ENCODE results near the gene NTRK1. TPM values are rescaled to one million over a fixed set of nuclear protein-coding genes. Genes with fewer than 3 reads are reported as not detected.

Gene NTRK1
- total RNA-seq, 3 donors from 2014 or later = 0.16 to 4.9 (median 0.73) TPM

DNA sequence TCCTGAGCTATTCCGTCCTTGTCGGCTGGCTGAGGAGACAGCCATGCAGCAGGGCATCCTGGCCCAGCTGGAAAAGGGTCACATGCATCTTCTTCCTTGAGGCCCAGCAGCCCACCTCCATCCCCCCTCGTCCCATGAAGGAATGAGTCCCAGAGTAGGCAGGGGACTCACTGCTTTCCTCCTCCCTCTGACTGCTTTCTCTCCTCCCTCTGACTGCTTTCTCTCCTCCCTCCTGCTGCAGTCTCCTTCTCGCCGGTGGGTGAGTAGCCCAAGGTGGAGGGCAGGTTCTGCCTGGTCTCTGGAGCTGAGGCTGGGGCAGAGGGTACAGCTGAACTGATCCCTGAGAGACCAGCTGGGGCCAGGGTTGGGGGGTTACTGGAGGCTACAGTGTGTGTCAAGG is 13.5 kb downstream of the NTRK1 start:
- Histone ChIP-seq H3K27ac (no peak overlapping the region), H3K4me1 (no peaks in the 10 kb centered on the region), H3K27me3 (no peaks in the 10 kb centered on the region), H3K36me3 (no peaks in the 10 kb centered on the region), H3K9me3 (no peaks in the 10 kb centered on the region), H3K4me3 (no peak overlapping the region)
- DNase-seq (ENCODE audit: low spot score in 2 of 2) = no peak
- TF ChIP-seq, protein P1, sequence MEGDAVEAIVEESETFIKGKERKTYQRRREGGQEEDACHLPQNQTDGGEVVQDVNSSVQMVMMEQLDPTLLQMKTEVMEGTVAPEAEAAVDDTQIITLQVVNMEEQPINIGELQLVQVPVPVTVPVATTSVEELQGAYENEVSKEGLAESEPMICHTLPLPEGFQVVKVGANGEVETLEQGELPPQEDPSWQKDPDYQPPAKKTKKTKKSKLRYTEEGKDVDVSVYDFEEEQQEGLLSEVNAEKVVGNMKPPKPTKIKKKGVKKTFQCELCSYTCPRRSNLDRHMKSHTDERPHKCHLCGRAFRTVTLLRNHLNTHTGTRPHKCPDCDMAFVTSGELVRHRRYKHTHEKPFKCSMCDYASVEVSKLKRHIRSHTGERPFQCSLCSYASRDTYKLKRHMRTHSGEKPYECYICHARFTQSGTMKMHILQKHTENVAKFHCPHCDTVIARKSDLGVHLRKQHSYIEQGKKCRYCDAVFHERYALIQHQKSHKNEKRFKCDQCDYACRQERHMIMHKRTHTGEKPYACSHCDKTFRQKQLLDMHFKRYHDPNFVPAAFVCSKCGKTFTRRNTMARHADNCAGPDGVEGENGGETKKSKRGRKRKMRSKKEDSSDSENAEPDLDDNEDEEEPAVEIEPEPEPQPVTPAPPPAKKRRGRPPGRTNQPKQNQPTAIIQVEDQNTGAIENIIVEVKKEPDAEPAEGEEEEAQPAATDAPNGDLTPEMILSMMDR (IDR thresholded peaks at IDR 0.05) = no peak
- no peak for TF ChIP-seq POLR2A (IDR thresholded peaks at IDR 0.05)
- TF ChIP-seq POLR2AphosphoS5 (IDR thresholded peaks at IDR 0.05) = no peak
- intact Hi-C loops (cut with DNase I; ENCODE audit: low total_unique reads) = no loop called here

DNA sequence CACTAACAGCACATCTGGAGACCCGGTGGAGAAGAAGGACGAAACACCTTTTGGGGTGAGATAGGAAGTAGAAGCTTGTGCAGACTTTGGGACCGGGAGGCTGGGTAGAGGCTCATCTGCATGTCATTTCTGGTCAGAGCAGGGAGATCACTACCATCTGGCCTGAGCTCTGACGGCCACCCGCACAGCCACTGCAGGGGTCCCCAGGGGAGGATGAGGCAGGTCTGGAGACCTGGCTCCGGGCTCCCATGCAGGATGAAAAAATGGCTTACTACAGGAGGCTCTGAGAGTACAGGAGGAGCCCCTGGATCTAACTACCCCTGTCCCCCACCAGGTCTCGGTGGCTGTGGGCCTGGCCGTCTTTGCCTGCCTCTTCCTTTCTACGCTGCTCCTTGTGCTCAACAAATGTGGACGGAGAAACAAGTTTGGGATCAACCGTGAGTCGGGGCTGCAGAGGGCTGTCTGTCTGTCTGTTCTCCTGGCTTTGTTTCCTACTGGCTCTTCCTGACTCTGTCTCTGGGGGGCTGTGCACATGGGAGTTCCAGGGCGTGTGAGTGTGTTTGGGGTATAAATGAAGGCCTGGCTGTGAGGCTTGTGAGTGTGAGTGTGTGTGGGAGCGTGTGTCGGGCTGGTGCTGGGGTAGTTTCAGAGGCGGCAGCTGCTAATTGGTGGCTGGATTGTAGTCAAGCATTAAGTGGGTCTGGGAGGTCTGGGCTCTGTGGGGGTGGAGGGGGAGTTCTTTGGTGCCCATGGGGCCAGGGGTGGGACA is 14.1 kb downstream of the NTRK1 start:
- intact Hi-C loops (cut with DNase I; ENCODE audit: low total_unique reads) = no loop called here

DNA sequence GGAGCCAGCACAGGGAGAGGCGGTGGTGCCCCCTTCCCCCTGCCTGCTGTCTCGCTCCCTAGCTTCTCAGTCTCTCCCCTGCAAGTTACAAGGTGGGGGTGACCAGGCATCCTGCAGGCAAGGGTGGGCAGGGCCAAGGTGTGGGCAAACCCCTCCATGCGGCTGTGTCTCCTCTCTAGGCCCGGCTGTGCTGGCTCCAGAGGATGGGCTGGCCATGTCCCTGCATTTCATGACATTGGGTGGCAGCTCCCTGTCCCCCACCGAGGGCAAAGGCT is 14.6 kb downstream of the NTRK1 start:
- DNase-seq (ENCODE audit: low spot score in 2 of 2) = no peak
- H3K4me3 ChIP-seq = no peak overlapping the region
- H3K27me3 ChIP-seq = no peaks in the 10 kb centered on the region
- H3K27ac ChIP-seq = no peak overlapping the region
- intact Hi-C loops (cut with DNase I; ENCODE audit: low total_unique reads) = no loop called here
- H3K4me1 ChIP-seq = no peaks in the 10 kb centered on the region
- no peaks in the 10 kb centered on the region for H3K9me3 ChIP-seq
- TF ChIP-seq POLR2AphosphoS5 (IDR thresholded peaks at IDR 0.05) (no peak), POLR2A (IDR thresholded peaks at IDR 0.05) (no peak)
- TF ChIP-seq, protein P1 (IDR thresholded peaks at IDR 0.05) = no peak
- H3K36me3 ChIP-seq = no peaks in the 10 kb centered on the region

More for the DNA sequence above, 14.1 kb downstream of the NTRK1 start:
- DNase-seq (ENCODE audit: low spot score in 2 of 2) = no peak
- Histone ChIP-seq H3K9me3 (no peaks in the 10 kb centered on the region), H3K4me3 (no peak overlapping the region), H3K27me3 (no peaks in the 10 kb centered on the region), H3K27ac (no peak overlapping the region), H3K36me3 (no peaks in the 10 kb centered on the region), H3K4me1 (no peaks in the 10 kb centered on the region)
- TF ChIP-seq, protein P1 (IDR thresholded peaks at IDR 0.05) = no peak
- TF ChIP-seq POLR2A (IDR thresholded peaks at IDR 0.05) = no peak
- no peak for TF ChIP-seq POLR2AphosphoS5 (IDR thresholded peaks at IDR 0.05)

DNA sequence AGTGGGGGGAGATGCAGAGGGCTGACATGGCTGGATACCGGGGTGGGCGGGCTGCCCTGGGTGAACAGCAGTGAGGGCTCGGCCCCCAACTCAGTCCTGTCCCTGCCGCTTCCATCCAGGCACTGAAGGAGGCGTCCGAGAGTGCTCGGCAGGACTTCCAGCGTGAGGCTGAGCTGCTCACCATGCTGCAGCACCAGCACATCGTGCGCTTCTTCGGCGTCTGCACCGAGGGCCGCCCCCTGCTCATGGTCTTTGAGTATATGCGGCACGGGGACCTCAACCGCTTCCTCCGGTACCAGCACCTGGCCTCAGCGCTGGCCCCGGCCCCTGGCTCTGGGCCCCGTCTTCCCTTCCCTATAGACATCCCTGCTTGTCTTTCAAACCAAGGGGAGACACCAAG is 15.6 kb downstream of the NTRK1 start:
- TF ChIP-seq POLR2AphosphoS5 (IDR thresholded peaks at IDR 0.05) (no peak), POLR2A (IDR thresholded peaks at IDR 0.05) (no peak)
- TF ChIP-seq, protein P1 (IDR thresholded peaks at IDR 0.05) = no peak
- H3K9me3 ChIP-seq = no peaks in the 10 kb centered on the region
- no peak for DNase-seq (ENCODE audit: low spot score in 2 of 2)
- intact Hi-C loops (cut with DNase I; ENCODE audit: low total_unique reads) = no loop called here
- H3K27me3 ChIP-seq = no peaks in the 10 kb centered on the region
- H3K4me3 ChIP-seq = no peak overlapping the region
- H3K27ac ChIP-seq = no peak overlapping the region
- H3K36me3 ChIP-seq = no peaks in the 10 kb centered on the region
- H3K4me1 ChIP-seq = no peaks in the 10 kb centered on the region

DNA sequence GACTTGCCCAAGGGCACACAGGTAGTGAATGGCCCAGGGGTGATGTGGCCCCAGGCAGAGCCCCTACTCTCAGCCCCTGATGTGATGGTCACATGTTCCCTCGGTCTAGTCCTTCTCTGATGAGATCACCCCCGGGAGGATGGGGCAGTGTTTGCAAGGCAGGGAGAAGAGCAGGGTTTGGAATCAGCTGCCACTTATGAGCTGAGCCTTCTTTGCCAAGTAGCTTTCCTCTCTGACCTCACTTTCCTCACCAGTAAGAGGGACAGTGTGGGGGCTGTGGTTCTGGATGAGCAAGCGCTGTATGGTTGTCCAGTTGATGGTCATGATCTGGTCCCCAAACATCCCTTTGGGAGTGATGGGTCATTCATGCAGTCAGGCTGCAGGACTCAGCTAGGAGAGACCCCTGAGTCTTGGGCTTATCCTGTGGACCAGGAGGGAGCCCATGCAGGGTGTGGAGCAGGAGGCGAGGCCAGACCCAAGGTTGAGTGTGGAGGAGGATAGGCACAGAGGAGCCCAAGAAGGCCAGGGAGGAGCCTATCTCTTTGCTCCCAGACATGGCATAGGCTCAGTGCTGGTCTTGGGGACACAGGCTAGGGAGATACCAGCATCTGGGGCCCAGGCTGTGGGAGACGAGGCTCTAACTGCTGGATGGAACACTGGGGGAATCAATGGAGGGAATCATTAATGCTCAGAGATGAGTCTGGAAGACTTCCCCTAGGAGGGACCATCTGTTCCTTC is 16.9 kb downstream of the NTRK1 start:
- TF ChIP-seq POLR2A (IDR thresholded peaks at IDR 0.05) = no peak
- TF ChIP-seq, protein P1 (IDR thresholded peaks at IDR 0.05) = no peak
- TF ChIP-seq POLR2AphosphoS5 (IDR thresholded peaks at IDR 0.05) = no peak
- no peak overlapping the region for H3K27ac ChIP-seq
- no peaks in the 10 kb centered on the region for H3K4me1 ChIP-seq
- H3K27me3 ChIP-seq = no peaks in the 10 kb centered on the region
- no peak for DNase-seq (ENCODE audit: low spot score in 2 of 2)
- H3K9me3 ChIP-seq = no peaks in the 10 kb centered on the region
- no peaks in the 10 kb centered on the region for H3K36me3 ChIP-seq
- no peak overlapping the region for H3K4me3 ChIP-seq
- intact Hi-C loops (cut with DNase I; ENCODE audit: low total_unique reads) = no loop called here

Measured in breast epithelium (tissue), 4 donors.